IMR-90 (cell line): ENCODE results near the gene ITK. TPM values are rescaled to one million over a fixed set of nuclear protein-coding genes. Genes with fewer than 3 reads are reported as not detected.

ENCODE experiments used
- ATAC-seq: fragments of 200-7000 bp; cut with Tn5 transposase; 2 replicates; pipeline ENCODE4 v1.9.1; 2020; ENCODE audit warnings: low read depth, mild to moderate bottlenecking, moderate library complexity
- BruUV-seq: library from RNA; stranded (reverse); fragments of 400-500 nt; replicated peaks from 2 replicates; lab custom pipeline; 2021; lab: Mats Ljungman, UMichigan
- CTCF ChIA-PET: fragments of 300-600 bp; formaldehyde crosslinking; extraction: SDS; loops from one replicate; lab custom pipeline; 2021; ENCODE audit warnings: antibody characterized with exemption; lab: Yijun Ruan, JAX
- POLR2A ChIA-PET: fragments of 300-600 bp; sonication (Branson Sonifier 250); formaldehyde crosslinking; loops from one replicate; lab custom pipeline; 2022; ENCODE audit warnings: antibody characterized with exemption; ENCODE audit not compliant: unreplicated experiment; lab: Charles Lee
- DNase-seq: peaks from one replicate; pipeline ENCODE4 v3.0.0; 2013
- H2AFZ ChIP-seq: replicated peaks from 2 replicates; pipeline ENCODE3; 2013; ENCODE audit warnings: low read length, mild to moderate bottlenecking; ENCODE audit not compliant: poor library complexity
- H2AK5ac ChIP-seq: 2 replicates; pipeline ENCODE4 v1.6.1; 2013; ENCODE audit warnings: low read depth, low read length, inconsistent platforms
- H2AK9ac ChIP-seq: replicated peaks from 2 replicates; pipeline ENCODE3; 2013; ENCODE audit warnings: mild to moderate bottlenecking, low read depth, low read length, moderate library complexity; ENCODE audit not compliant: poor library complexity
- H2BK120ac ChIP-seq: 2 replicates; pipeline ENCODE4 v1.6.1; 2013; ENCODE audit warnings: low read depth, low read length, inconsistent platforms
- H2BK15ac ChIP-seq: 3 replicates; pipeline ENCODE4 v1.6.1; 2013; ENCODE audit warnings: low read depth, low read length, inconsistent platforms
- H2BK20ac ChIP-seq: 2 replicates; pipeline ENCODE4 v1.6.1; 2013; ENCODE audit warnings: low read depth, mild to moderate bottlenecking, inconsistent platforms, low read length, moderate library complexity
- H2BK5ac ChIP-seq: 2 replicates; pipeline ENCODE4 v1.6.1; 2013; ENCODE audit warnings: mild to moderate bottlenecking, low read depth, low read length, inconsistent platforms; ENCODE audit not compliant: poor library complexity, severe bottlenecking
- H3K14ac ChIP-seq: replicated peaks from 2 replicates; pipeline ENCODE4 v1.6.1; 2013; ENCODE audit warnings: low read depth, low read length, inconsistent platforms
- H3K18ac ChIP-seq: 2 replicates; pipeline ENCODE4 v1.6.1; 2013; ENCODE audit warnings: low read depth, low read length, control low read depth
- H3K23ac ChIP-seq: 2 replicates; pipeline ENCODE4 v1.6.1; 2013; ENCODE audit warnings: low read depth, low read length, inconsistent platforms
- H3K27ac ChIP-seq: 2 replicates; pipeline ENCODE4 v1.5.1; 2013; ENCODE audit warnings: mild to moderate bottlenecking, control low read depth, low read length; ENCODE audit not compliant: insufficient read depth
- H3K27me3 ChIP-seq: 2 replicates; pipeline ENCODE4 v1.6.1; 2013; ENCODE audit warnings: low read length; ENCODE audit not compliant: control insufficient read depth, insufficient read depth
- H3K36me3 ChIP-seq: 2 replicates; pipeline ENCODE4 v1.6.1; 2013; ENCODE audit warnings: low read length, mixed read lengths; ENCODE audit not compliant: control insufficient read depth, insufficient read depth
- H3K4ac ChIP-seq: 2 replicates; pipeline ENCODE4 v1.6.1; 2013; ENCODE audit warnings: low read depth, low read length, inconsistent platforms
- H3K4me1 ChIP-seq: 2 replicates; pipeline ENCODE4 v1.6.1; 2013; ENCODE audit warnings: low read length, mixed read lengths; ENCODE audit not compliant: control insufficient read depth, insufficient read depth
- H3K4me2 ChIP-seq: 2 replicates; pipeline ENCODE4 v1.6.1; 2013; ENCODE audit warnings: low read depth, mild to moderate bottlenecking, control low read depth, low read length, moderate library complexity
- H3K4me3 ChIP-seq: 2 replicates; pipeline ENCODE4 v1.5.1; 2013; ENCODE audit warnings: low read depth, mild to moderate bottlenecking, control low read depth, low read length, moderate library complexity; ENCODE audit not compliant: insufficient read depth
- H3K56ac ChIP-seq: 2 replicates; pipeline ENCODE4 v1.6.1; 2013; ENCODE audit warnings: low read length, inconsistent platforms; ENCODE audit not compliant: insufficient read depth; ENCODE audit errors: extremely low read depth
- H3K79me1 ChIP-seq, 2 experiments: 2 replicates each; pipeline ENCODE4 v1.6.1; 2013; ENCODE audit warnings: low read length in 2 of 2, inconsistent platforms in 1 of 2, low read depth in 1 of 2
- H3K9ac ChIP-seq: 2 replicates; pipeline ENCODE4 v1.6.1; 2013; ENCODE audit warnings: low read depth, low read length, control low read depth
- H3K9me1 ChIP-seq: 2 replicates; pipeline ENCODE4 v1.6.1; 2013; ENCODE audit warnings: low read length, inconsistent platforms; ENCODE audit not compliant: insufficient read depth
- H3K9me3 ChIP-seq: 2 replicates; pipeline ENCODE4 v1.6.1; 2013; ENCODE audit warnings: low read length; ENCODE audit not compliant: control insufficient read depth, insufficient read depth
- H4K20me1 ChIP-seq: 2 replicates; pipeline ENCODE4 v1.6.1; 2013; ENCODE audit warnings: low read length, inconsistent platforms; ENCODE audit not compliant: insufficient read depth
- H4K5ac ChIP-seq: 2 replicates; pipeline ENCODE4 v1.6.1; 2013; ENCODE audit warnings: mild to moderate bottlenecking, low read depth, low read length, control low read depth
- H4K8ac ChIP-seq, 2 experiments: 2 replicates each; pipeline ENCODE4 v1.6.1; 2013; ENCODE audit warnings: low read depth in 2 of 2, low read length in 2 of 2, control low read depth in 1 of 2, inconsistent platforms in 1 of 2
- H4K91ac ChIP-seq: 2 replicates; pipeline ENCODE4 v1.6.1; 2013; ENCODE audit warnings: low read depth, low read length, inconsistent platforms; ENCODE audit not compliant: insufficient read depth
- RFX5 ChIP-seq: IDR thresholded peaks from 2 replicates; pipeline ENCODE4 v1.8.0; 2012; ENCODE audit warnings: low read depth, mild to moderate bottlenecking, low read length, moderate library complexity
- USF2 ChIP-seq: fragments of 150-350 bp; IDR thresholded peaks from 2 replicates; pipeline ENCODE4 v1.6.1; 2017; ENCODE audit warnings: mild to moderate bottlenecking, antibody characterized with exemption, low read length, low read depth
- WGBS, 2 experiments: methylation state at CpG; one replicate each; pipeline versions ENCODE4 v1.1.5 to v1.1.7; 2013; ENCODE audit warnings: missing lambda C conversion rate in 2 of 2; ENCODE audit not compliant: insufficient read length in 1 of 2; ENCODE audit errors: extremely low coverage in 2 of 2; 5-methylcytosine and 5-hydroxymethylcytosine counted together
- dilution Hi-C: fragments of 300-500 bp; cut with HindIII; formaldehyde crosslinking; loops from one replicate; pipeline ENCODE4 v1.14.3; 2018; ENCODE audit warnings: low sequenced_read_pairs; ENCODE audit not compliant: unreplicated experiment
- in situ Hi-C: fragments of 300-500 bp; cut with MboI; formaldehyde crosslinking; loops from 3 replicates; pipeline ENCODE4 v1.14.3; 2019; ENCODE audit warnings: low sequenced_read_pairs, inconsistent platforms, mixed read lengths
- intact Hi-C: fragments of 100-400 bp; cut with micrococcal nuclease; formaldehyde crosslinking; loops from 2 replicates; pipeline ENCODE4 v1.10.0; 2022
- polyA plus RNA-seq, 3 experiments: library from polyadenylated mRNA; depleted of rRNA; stranded (reverse); fragments of >200 nt; gene quantifications; 2 replicates each; pipeline ENCODE4 v1.2.3, GENCODE V29; 2012; ENCODE audit warnings: low replicate concordance in 1 of 3
- total RNA-seq: library from RNA; depleted of rRNA; stranded (reverse); fragments of >200 nt; gene quantifications from 2 replicates; pipeline ENCODE4 v1.2.3, GENCODE V29; 2012

ITK gene
- total and polyA plus RNA-seq, 2 of the 4 experiments (the other 2 are of a cell fraction): not detected

GRCh38 chr5:157193699-157194424, 13.2 kb downstream of the ITK start:
- intact Hi-C loops: no loop called here

More at GRCh38 chr5:157193699-157194424, 13.2 kb downstream of the ITK start:
- Histone ChIP-seq H3K9me3 (no peaks in the 10 kb centered on the region), H4K8ac (no peak overlapping the region), H3K4me2 (no peak overlapping the region), H2AK9ac (no peak overlapping the region), H3K27me3 (no peaks in the 10 kb centered on the region; the same call in 1 of the 2 replicates), H4K20me1 (no peaks in the 10 kb centered on the region), H2BK20ac (no peak overlapping the region), H2BK120ac (no peak overlapping the region), H3K14ac (no peak overlapping the region), H3K4ac (no peak overlapping the region), H3K4me1 (no peaks in the 10 kb centered on the region), H3K4me3 (no peak overlapping the region), H3K23ac (no peak overlapping the region), H4K5ac (no peak overlapping the region), H3K9me1 (no peaks in the 10 kb centered on the region), H2BK5ac (no peak overlapping the region), H2BK15ac (no peak overlapping the region), H3K56ac (no peak overlapping the region), H3K9ac (no peak overlapping the region), H3K18ac (no peak overlapping the region), H3K36me3 (no peaks in the 10 kb centered on the region), H3K27ac (no peak overlapping the region), H2AFZ (no peak overlapping the region), H2AK5ac (no peak overlapping the region), H4K91ac (no peak overlapping the region), H3K79me1 (no peaks in the 10 kb centered on the region)
- no TSS peak for BruUV-seq
- TF ChIP-seq USF2: no peak
- TF ChIP-seq RFX5: no peak
- DNase-seq (no peak), ATAC-seq (no peak)
- CTCF ChIA-PET: no interaction called here
- dilution Hi-C loops: no loop called here
- POLR2A ChIA-PET: no interaction called here
- in situ Hi-C loops: no loop called here
- WGBS, 2 experiments: 89% methylated on average over 3 of the region's 10 CpGs; no CpG with 5 or more reads in 1 of the 2 experiments
